Esophagus muscularis mucosa (tissue), 4 donors: Measurements from ENCODE around the gene YTHDC2. TPM values are rescaled to one million over a fixed set of nuclear protein-coding genes. Genes with fewer than 3 reads are reported as not detected.

Experiments
- DNase-seq: peaks from one replicate; pipeline ENCODE4 v3.0.0-alpha.2; 2017; ENCODE audit errors: extremely low spot score
- H3K27ac ChIP-seq, 4 donors: fragments of 200-600 bp; sonication (generic); replicated peaks in 1 of 4; 1 replicate in 3 of 4; 2 replicates in 1 of 4; pipeline ENCODE4 v1.5.1; 2016 to 2019; ENCODE audit warnings: mild to moderate bottlenecking in 1 of 4
- H3K27me3 ChIP-seq, 4 donors: fragments of 200-600 bp; sonication (generic); one replicate each; pipeline versions ENCODE4 v1.5.1 to v1.6.0; 2016 to 2019
- H3K36me3 ChIP-seq, 4 donors: fragments of 200-600 bp; sonication (generic); one replicate each; pipeline ENCODE4 v1.5.1; 2016 to 2019
- H3K4me1 ChIP-seq, 4 donors: fragments of 200-600 bp; sonication (generic); one replicate each; pipeline ENCODE4 v1.5.1; 2016 to 2019
- H3K4me3 ChIP-seq, 4 donors: fragments of 200-600 bp; sonication (generic); 1 replicate in 2 of 4; 2 replicates in 2 of 4; pipeline ENCODE4 v1.5.1; 2016 to 2019; ENCODE audit warnings: mild to moderate bottlenecking in 4 of 4, moderate library complexity in 1 of 4
- H3K9me3 ChIP-seq, 4 donors: fragments of 200-600 bp; sonication (generic); 1 replicate in 3 of 4; 2 replicates in 1 of 4; pipeline ENCODE4 v1.5.1; 2016 to 2019
- CTCF ChIP-seq, 3 experiments: fragments of 200-600 bp in 2 of 3; fragments of 450-650 bp in 1 of 3; sonication (generic) in 2 of 3; IDR thresholded peaks; one replicate each; pipeline ENCODE4 v1.5.1; 2017 to 2019; ENCODE audit warnings: antibody characterized with exemption in 3 of 3, mild to moderate bottlenecking in 2 of 3, moderate library complexity in 1 of 3
- EP300 ChIP-seq: sonication (generic); formaldehyde crosslinking; IDR thresholded peaks from one replicate; pipeline ENCODE4 v1.6.1; 2017; ENCODE audit warnings: antibody characterized with exemption
- POLR2A ChIP-seq: fragments of 450-650 bp; IDR thresholded peaks from one replicate; pipeline ENCODE4 v1.6.1; 2017; ENCODE audit warnings: antibody characterized with exemption, moderate library complexity, mild to moderate bottlenecking, low read depth
- POLR2AphosphoS5 ChIP-seq, 2 donors: sonication (generic); formaldehyde crosslinking; IDR thresholded peaks; one replicate each; pipeline ENCODE4 v1.6.1; 2017; ENCODE audit warnings: antibody characterized with exemption in 2 of 2
- WGBS: methylation state at CpG from one replicate; pipeline ENCODE4 v1.1.5; 2018; 5-methylcytosine and 5-hydroxymethylcytosine counted together
- intact Hi-C: fragments of 100-400 bp; cut with DNase I; formaldehyde crosslinking; loops from one replicate; pipeline ENCODE4 v1.15.1; 2023
- total RNA-seq, 4 donors: library from RNA; depleted of rRNA; stranded (reverse); fragments of >200 nt; gene quantifications; one replicate each; pipeline versions ENCODE4 v1.1.0 to v1.2.1, GENCODE V29; 2016

The YTHDC2 gene
- total RNA-seq, 4 donors from 2014 or later: 9.3 to 32.0 (median 15.8) TPM

GRCh38 chr5:113569396-113569795 lies 55.9 kb downstream of the YTHDC2 start:
- no peaks in the 10 kb centered on the region for H3K27me3 ChIP-seq
- H3K9me3 ChIP-seq: no peaks in the 10 kb centered on the region
- H3K27ac ChIP-seq: no peak overlapping the region
- WGBS: 96% methylated on average over 5 of the region's 5 CpGs
- intact Hi-C loops: no loop called here
- no peak for DNase-seq
- H3K4me1 ChIP-seq: no peaks in the 10 kb centered on the region
- TF ChIP-seq EP300: no peak
- TF ChIP-seq POLR2AphosphoS5 (IDR thresholded peaks at IDR 0.05): no peak
- TF ChIP-seq CTCF (IDR thresholded peaks at IDR 0.05): no peak
- no peak for TF ChIP-seq POLR2A
- H3K4me3 ChIP-seq: no peak overlapping the region
- peaks cover 39 to 96% (median 60%) of the 10 kb centered on the region in 4 donors for H3K36me3 ChIP-seq

- H3K9me3 ChIP-seq: no peaks in the 10 kb centered on the region
- TF ChIP-seq POLR2A (no peak), CTCF (IDR thresholded peaks at IDR 0.05) (no peak), POLR2AphosphoS5 (IDR thresholded peaks at IDR 0.05) (no peak), EP300 (no peak)
- WGBS: 95% methylated on average over 2 of the region's 2 CpGs
- H3K4me3 ChIP-seq: no peak overlapping the region
- H3K27me3 ChIP-seq: no peaks in the 10 kb centered on the region
- no peak overlapping the region for H3K27ac ChIP-seq
- H3K4me1 ChIP-seq: no peaks in the 10 kb centered on the region
- peaks cover 26 to 74% (median 50%) of the 10 kb centered on the region in 4 donors for H3K36me3 ChIP-seq
- DNase-seq: no peak
- intact Hi-C loops: no loop called here
These were observed 59.2 kb downstream of the YTHDC2 start for GRCh38 chr5:113572716-113573115.

- WGBS: 88% methylated on average over 1 of the region's 2 CpGs
- no peaks in the 10 kb centered on the region for H3K4me1 ChIP-seq
- no peak overlapping the region for H3K27ac ChIP-seq
- peaks cover 19 to 58% (median 37%) of the 10 kb centered on the region in 4 donors for H3K36me3 ChIP-seq
- H3K4me3 ChIP-seq: no peak overlapping the region
- no peaks in the 10 kb centered on the region for H3K9me3 ChIP-seq
- intact Hi-C loops: no loop called here
- no peak for TF ChIP-seq EP300
- no peaks in the 10 kb centered on the region for H3K27me3 ChIP-seq
- no peak for DNase-seq
These were observed 60.9 kb downstream of the YTHDC2 start for GRCh38 chr5:113574417-113574816.

- Histone ChIP-seq H3K27ac (no peak overlapping the region), H3K9me3 (no peaks in the 10 kb centered on the region), H3K4me3 (no peak overlapping the region), H3K36me3 (peaks cover 24 to 58% (median 40%) of the 10 kb centered on the region in 4 donors), H3K27me3 (no peaks in the 10 kb centered on the region), H3K4me1 (no peaks in the 10 kb centered on the region)
- WGBS: 91% methylated on average over 4 of the region's 4 CpGs
- TF ChIP-seq POLR2AphosphoS5 (IDR thresholded peaks at IDR 0.05): no peak
- no peak for TF ChIP-seq EP300
- no peak for TF ChIP-seq CTCF (IDR thresholded peaks at IDR 0.05)
- no peak for TF ChIP-seq POLR2A
- DNase-seq: no peak
- intact Hi-C loops: no loop called here
These were observed 61.6 kb downstream of the YTHDC2 start for GRCh38 chr5:113575074-113575473.

- no peak overlapping the region for H3K27ac ChIP-seq
- no peaks in the 10 kb centered on the region for H3K27me3 ChIP-seq
- DNase-seq: no peak
- peaks cover 0 to 3% (median 0%) of the 10 kb centered on the region in 4 donors for H3K4me1 ChIP-seq
- H3K9me3 ChIP-seq: no peaks in the 10 kb centered on the region
- H3K4me3 ChIP-seq: no peak overlapping the region
- H3K36me3 ChIP-seq: peaks cover 19 to 42% (median 33%) of the 10 kb centered on the region in 4 donors
- TF ChIP-seq CTCF (IDR thresholded peaks at IDR 0.05): no peak
- no peak for TF ChIP-seq POLR2A
- 74% methylated on average over 2 of the region's 2 CpGs for WGBS
- intact Hi-C loops: no loop called here
These were observed 64.6 kb downstream of the YTHDC2 start for GRCh38 chr5:113578091-113578490.
